ENCODE results near the gene GPR37. TPM values are rescaled to one million over a fixed set of nuclear protein-coding genes. Genes with fewer than 3 reads are reported as not detected.

GPR37 gene
- total and polyA plus RNA-seq, 10 of the 15 experiments (the other 5 are each of a cell fraction or from before 2014, with no cell fraction given), result 0.02 TPM; not detected in 9

DNA sequence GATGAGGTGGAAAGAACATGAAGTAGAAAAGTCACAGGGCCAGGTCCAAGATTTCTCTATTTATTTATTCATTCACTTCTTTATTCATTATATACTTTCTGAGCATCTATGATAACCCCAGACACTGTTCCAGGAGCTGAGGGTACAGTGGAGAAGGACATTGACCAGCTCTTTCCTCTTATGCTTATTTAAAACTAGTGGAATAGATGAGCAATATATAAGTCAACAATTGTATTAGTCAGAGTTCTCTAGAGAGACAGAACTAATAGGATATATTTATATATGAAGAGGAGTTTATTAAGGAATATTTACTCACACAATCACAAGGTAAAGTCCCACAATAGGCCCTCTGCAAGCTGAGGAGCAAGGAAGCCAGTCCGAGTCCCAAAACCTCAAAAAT lies 15.0 kb upstream of the GPR37 start:
- no peaks in the 10 kb centered on the region for H4K20me1 ChIP-seq (ENCODE audit: control insufficient read depth, insufficient read depth)
- ATAC-seq (no peak), DNase-seq (ENCODE audit: low read depth, low spot score) (no peak), FAIRE-seq (no peak)
- RAD21 ChIA-PET (ENCODE audit: unreplicated experiment), result no interaction called here
- no TSS peak for BruUV-seq (replicated peaks)
- H3K4me1 ChIP-seq (ENCODE audit: control insufficient read depth, insufficient read depth, low read length), result no peaks in the 10 kb centered on the region
- no peaks in the 10 kb centered on the region for H3K79me2 ChIP-seq (ENCODE audit: control insufficient read depth, insufficient read depth, low read length)
- H3K36me3 ChIP-seq (ENCODE audit: control insufficient read depth in 2 of 2, insufficient read depth in 2 of 2, low read length in 1 of 2), result no peaks in the 10 kb centered on the region
- POLR2A ChIA-PET, result no interaction called here
- no peaks in the 10 kb centered on the region for H3K27me3 ChIP-seq (replicated peaks in 1 of 2; ENCODE audit: control insufficient read depth in 2 of 2, insufficient read depth in 2 of 2, low read length in 1 of 2)
- no peak for TF ChIP-seq CBX5 (IDR thresholded peaks at IDR 0.05; ENCODE audit: low read depth)
- no peak for TF ChIP-seq ZNF384 (IDR thresholded peaks at IDR 0.05; ENCODE audit: borderline replicate concordance, low read depth, low read length)
- no peak for TF ChIP-seq HDAC6 (IDR thresholded peaks at IDR 0.05; ENCODE audit: unreplicated experiment)
- TF ChIP-seq NBN (IDR thresholded peaks at IDR 0.05), result no peak
- no peak for TF ChIP-seq PAX8 (IDR thresholded peaks at IDR 0.05)
- WGBS (ENCODE audit: insufficient coverage, insufficient replicate concordance, low lambda C conversion rate, missing lambda C conversion rate), result 0% methylated on average over 1 of the region's 1 CpG
- in situ Hi-C loops (cut with MboI) (loop anchor here (10.0 kb wide), 1 partner anchor 616 kb away; no protein-coding TSS in a partner anchor), intact Hi-C loops (cut with micrococcal nuclease; ENCODE audit: unreplicated experiment) (loop anchor here (10.0 kb wide), 2 partner anchors 64 to 406 kb away; no protein-coding TSS in a partner anchor)
- no peak overlapping the region for H2AFZ ChIP-seq (ENCODE audit: control insufficient read depth, low read depth, low read length)
- H3K27ac ChIP-seq (ENCODE audit: control insufficient read depth, insufficient read depth), result no peak overlapping the region
- CTCF ChIA-PET, result no interaction called here
- H3K4me2 ChIP-seq (ENCODE audit: control insufficient read depth, insufficient read depth), result no peak overlapping the region
- H3K9ac ChIP-seq (ENCODE audit: control insufficient read depth, insufficient read depth, low read length), result no peak overlapping the region
- SMC1A ChIA-PET (ENCODE audit: uncharacterized antibody, unreplicated experiment), result no interaction called here
- no peaks in the 10 kb centered on the region for H3K9me3 ChIP-seq (replicated peaks; ENCODE audit: control insufficient read depth, insufficient read depth, low read length)
- H3K4me3 ChIP-seq, result no peak overlapping the region

- H3K9me3 ChIP-seq (replicated peaks; ENCODE audit: control insufficient read depth, insufficient read depth, low read length), result no peaks in the 10 kb centered on the region
- no peak overlapping the region for H3K4me3 ChIP-seq
- RAD21 ChIA-PET (ENCODE audit: unreplicated experiment), result no interaction called here
- no peaks in the 10 kb centered on the region for H3K27me3 ChIP-seq (replicated peaks in 1 of 2; ENCODE audit: control insufficient read depth in 2 of 2, insufficient read depth in 2 of 2, low read length in 1 of 2)
- no peaks in the 10 kb centered on the region for H4K20me1 ChIP-seq (ENCODE audit: control insufficient read depth, insufficient read depth)
- no peak for FAIRE-seq
- no peak for DNase-seq (ENCODE audit: low read depth, low spot score)
- no peaks in the 10 kb centered on the region for H3K79me2 ChIP-seq (ENCODE audit: control insufficient read depth, insufficient read depth, low read length)
- CTCF ChIA-PET, result no interaction called here
- intact Hi-C loops (cut with micrococcal nuclease; ENCODE audit: unreplicated experiment) (loop anchor here (10.0 kb wide), 2 partner anchors 65 to 405 kb away; no protein-coding TSS in a partner anchor), in situ Hi-C loops (cut with MboI) (loop anchor here (10.0 kb wide), 1 partner anchor 615 kb away; no protein-coding TSS in a partner anchor)
- ATAC-seq, result no peak
- SMC1A ChIA-PET (ENCODE audit: uncharacterized antibody, unreplicated experiment), result interaction anchor here (1.2 kb wide), 1 partner anchor 12 kb away, joined by 4 read pairs; no protein-coding TSS in a partner anchor
- H3K4me1 ChIP-seq (ENCODE audit: control insufficient read depth, insufficient read depth, low read length), result no peaks in the 10 kb centered on the region
- no peak overlapping the region for H3K27ac ChIP-seq (ENCODE audit: control insufficient read depth, insufficient read depth)
- H3K36me3 ChIP-seq (ENCODE audit: control insufficient read depth in 2 of 2, insufficient read depth in 2 of 2, low read length in 1 of 2), result no peaks in the 10 kb centered on the region
- no TSS peak for BruUV-seq (replicated peaks)
- no peak overlapping the region for H2AFZ ChIP-seq (ENCODE audit: control insufficient read depth, low read depth, low read length)
- H3K4me2 ChIP-seq (ENCODE audit: control insufficient read depth, insufficient read depth), result no peak overlapping the region
- POLR2A ChIA-PET, result interaction anchor here (1.2 kb wide), 1 partner anchor 12 kb away, joined by 3 read pairs; no protein-coding TSS in a partner anchor
- H3K9ac ChIP-seq (ENCODE audit: control insufficient read depth, insufficient read depth, low read length), result no peak overlapping the region
- no peak for TF ChIP-seq ZBED1 (IDR thresholded peaks at IDR 0.05; ENCODE audit: borderline replicate concordance)
- no peak for TF ChIP-seq RFX5 (IDR thresholded peaks at IDR 0.05; ENCODE audit: low read depth, low read length)
- TF ChIP-seq, protein P1, sequence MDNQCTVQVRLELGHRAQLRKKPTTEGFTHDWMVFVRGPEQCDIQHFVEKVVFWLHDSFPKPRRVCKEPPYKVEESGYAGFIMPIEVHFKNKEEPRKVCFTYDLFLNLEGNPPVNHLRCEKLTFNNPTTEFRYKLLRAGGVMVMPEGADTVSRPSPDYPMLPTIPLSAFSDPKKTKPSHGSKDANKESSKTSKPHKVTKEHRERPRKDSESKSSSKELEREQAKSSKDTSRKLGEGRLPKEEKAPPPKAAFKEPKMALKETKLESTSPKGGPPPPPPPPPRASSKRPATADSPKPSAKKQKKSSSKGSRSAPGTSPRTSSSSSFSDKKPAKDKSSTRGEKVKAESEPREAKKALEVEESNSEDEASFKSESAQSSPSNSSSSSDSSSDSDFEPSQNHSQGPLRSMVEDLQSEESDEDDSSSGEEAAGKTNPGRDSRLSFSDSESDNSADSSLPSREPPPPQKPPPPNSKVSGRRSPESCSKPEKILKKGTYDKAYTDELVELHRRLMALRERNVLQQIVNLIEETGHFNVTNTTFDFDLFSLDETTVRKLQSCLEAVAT (IDR thresholded peaks at IDR 0.05), result no peak
- TF ChIP-seq STAT3 (IDR thresholded peaks at IDR 0.05; ENCODE audit: low read depth, low read length), result no peak
- no peak for TF ChIP-seq TCF12 (IDR thresholded peaks at IDR 0.05; ENCODE audit: low read depth, low read length)
- TF ChIP-seq NR2C2 (IDR thresholded peaks at IDR 0.05; ENCODE audit: borderline replicate concordance, control insufficient read depth, insufficient read length, low read depth), result no peak
- TF ChIP-seq RBBP5 (conservative IDR thresholded peaks at IDR 0.05), result no peak
- TF ChIP-seq POLR2AphosphoS2 (IDR thresholded peaks at IDR 0.05; ENCODE audit: low read depth, low read length), result no peak
- TF ChIP-seq RCOR1 (conservative IDR thresholded peaks at IDR 0.05; ENCODE audit: low read depth, low read length), result no peak
- TF ChIP-seq, protein P2, sequence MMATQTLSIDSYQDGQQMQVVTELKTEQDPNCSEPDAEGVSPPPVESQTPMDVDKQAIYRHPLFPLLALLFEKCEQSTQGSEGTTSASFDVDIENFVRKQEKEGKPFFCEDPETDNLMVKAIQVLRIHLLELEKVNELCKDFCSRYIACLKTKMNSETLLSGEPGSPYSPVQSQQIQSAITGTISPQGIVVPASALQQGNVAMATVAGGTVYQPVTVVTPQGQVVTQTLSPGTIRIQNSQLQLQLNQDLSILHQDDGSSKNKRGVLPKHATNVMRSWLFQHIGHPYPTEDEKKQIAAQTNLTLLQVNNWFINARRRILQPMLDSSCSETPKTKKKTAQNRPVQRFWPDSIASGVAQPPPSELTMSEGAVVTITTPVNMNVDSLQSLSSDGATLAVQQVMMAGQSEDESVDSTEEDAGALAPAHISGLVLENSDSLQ (IDR thresholded peaks at IDR 0.05), result no peak
- TF ChIP-seq, protein P3, sequence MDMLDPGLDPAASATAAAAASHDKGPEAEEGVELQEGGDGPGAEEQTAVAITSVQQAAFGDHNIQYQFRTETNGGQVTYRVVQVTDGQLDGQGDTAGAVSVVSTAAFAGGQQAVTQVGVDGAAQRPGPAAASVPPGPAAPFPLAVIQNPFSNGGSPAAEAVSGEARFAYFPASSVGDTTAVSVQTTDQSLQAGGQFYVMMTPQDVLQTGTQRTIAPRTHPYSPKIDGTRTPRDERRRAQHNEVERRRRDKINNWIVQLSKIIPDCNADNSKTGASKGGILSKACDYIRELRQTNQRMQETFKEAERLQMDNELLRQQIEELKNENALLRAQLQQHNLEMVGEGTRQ (IDR thresholded peaks at IDR 0.05; ENCODE audit: borderline replicate concordance, low read depth, low read length), result no peak
- no peak for TF ChIP-seq ZSCAN29 (IDR thresholded peaks at IDR 0.05)
- TF ChIP-seq IKZF2 (IDR thresholded peaks at IDR 0.05), result no peak
Observed at GRCh38 chr7:124780056-124780455, 14.5 kb upstream of the GPR37 start.

All from GM12878 (cell line).